ENCODE data around the gene CEP72. TPM values are rescaled to one million over a fixed set of nuclear protein-coding genes. Genes with fewer than 3 reads are reported as not detected.
A peak's percentile ranks its signal among the peaks of the same experiment; 100 is the strongest.
"Not testable (repeated sequence)": the region's sequence is repeated elsewhere in the genome, so short reads cannot be mapped to it uniquely, and the experiment has no call there.

Gene CEP72
- 5.9 TPM for total RNA-seq

DNA sequence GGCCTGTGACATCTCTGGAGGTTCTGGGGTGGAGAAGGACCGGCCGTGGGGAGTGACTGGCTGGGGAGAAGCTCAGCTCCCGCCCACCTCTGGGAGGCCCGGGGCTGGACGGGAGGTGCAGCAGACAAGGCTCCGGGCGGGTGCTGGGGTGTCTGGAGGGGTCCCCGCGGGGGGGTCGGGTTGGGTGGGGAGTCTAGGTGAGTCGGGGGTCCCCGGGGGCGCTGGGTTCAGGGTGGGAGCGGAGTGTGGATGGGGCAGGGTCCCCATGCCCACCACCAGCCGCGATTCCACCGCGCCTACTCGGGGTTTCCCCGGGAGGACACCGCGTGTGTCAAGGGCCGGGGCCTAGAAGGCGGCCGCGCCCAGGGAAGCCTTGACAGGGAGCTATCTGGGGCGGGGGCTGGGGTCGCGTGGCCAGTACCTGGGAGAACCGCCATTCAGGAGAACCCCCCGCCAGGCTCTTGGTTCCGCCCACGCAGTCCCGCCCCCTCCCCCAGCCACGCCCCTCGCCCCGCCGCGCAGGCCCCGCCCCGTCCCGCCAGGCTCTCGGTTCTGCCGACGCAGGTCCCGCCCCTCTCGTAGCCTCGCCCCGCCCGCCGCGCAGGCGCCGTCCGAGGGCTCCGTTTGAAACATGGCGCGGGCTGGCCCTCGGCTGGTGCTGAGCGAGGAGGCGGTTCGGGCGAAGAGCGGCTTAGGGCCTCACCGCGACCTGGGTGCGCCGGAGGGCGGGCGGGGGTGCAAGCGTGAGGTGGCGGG is at the start of gene CEP72:
TSS of gene CEP72 (plus strand) at position 610 of the 756 bp plus-strand sequence. CDS start at position 632, 22 bp downstream.
- peak; percentile 84 to 89 (median 84) for DNase-seq (ENCODE audit: low read depth in 2 of 3, low spot score in 2 of 3)

GRCh38 chr5:565782-566440 is 46.2 kb upstream of the CEP72 start:
- no peak for DNase-seq (ENCODE audit: low read depth in 2 of 3, low spot score in 2 of 3)

- no peak for DNase-seq (ENCODE audit: low read depth in 2 of 3, low spot score in 2 of 3)
Measured at GRCh38 chr5:566636-567309, 45.4 kb upstream of the CEP72 start.

DNA sequence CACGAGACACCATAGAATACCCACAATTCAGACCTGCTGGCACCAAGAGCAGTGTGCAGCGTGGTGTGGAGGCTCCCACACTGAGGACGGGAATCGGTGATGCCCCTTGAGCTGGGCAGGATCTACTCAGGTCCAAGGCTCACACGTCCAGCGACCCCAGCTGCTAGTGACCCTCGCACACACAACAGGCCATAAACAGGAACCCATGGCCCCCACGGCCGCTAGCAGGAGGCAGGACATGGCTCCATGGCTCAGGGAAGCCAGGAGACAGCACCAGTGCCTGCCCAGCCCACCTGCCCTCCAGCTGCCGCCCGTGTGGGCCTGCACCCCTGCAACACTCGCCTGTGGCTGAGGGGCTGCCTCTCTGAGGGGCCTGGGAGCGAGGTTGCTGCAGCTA is 44.5 kb upstream of the CEP72 start:
- no peak for DNase-seq (ENCODE audit: low read depth in 2 of 3, low spot score in 2 of 3)

DNA sequence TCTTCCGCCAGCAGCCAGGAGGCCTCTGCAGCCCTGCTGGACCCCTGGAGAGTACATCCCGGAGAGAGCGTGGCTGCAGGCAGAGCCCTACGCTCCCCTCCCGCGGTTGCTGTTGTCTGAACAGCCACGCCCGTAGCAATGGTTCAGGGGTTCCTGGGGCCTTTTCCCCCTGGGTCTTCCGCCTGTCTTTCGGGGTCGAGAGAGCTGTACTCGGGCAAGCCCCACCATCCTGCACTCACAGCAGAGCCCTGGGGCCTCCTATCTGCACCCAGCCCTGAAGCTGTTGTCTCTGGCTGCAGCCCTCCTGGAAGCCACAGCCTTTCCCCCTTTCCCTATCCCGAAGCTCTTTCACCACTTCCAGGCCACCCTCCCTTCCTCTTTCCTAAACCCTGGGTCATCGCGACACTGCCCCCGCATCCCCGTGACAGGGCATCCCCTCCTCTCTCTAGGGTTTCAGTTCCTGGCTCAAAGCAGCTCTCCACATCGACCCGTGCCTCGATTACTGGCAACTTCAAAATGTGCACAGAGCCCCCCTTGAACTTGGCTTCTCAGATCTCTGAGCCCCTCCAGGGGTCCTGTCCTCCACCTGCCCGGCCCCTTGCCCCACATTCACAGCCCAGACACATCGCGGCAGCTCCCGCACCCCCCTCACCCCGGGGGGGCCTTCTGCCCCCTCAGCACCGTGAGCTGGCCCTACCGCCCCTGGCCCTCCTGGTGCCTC is 43.9 kb upstream of the CEP72 start:
- no peak for DNase-seq (ENCODE audit: low read depth in 2 of 3, low spot score in 2 of 3)

DNA sequence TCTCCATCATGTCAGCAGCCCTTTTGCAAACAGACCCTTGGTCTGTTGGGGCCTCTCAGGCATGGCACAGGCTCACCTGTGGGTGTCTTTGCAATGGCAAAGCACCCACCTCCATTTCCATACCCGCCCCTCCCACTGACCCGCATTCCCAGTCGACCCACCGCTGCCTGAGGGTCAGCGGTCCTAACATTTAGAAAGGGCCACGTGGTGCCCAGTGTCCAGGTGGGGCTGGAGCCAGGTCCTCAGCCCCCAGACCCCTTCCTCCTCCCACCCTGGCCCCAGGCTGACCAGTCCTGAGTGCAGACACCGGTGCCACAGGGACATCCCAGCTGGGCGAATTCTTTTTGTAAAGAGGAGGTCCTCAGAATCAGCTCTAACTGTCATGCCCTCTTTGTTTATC is 43.3 kb upstream of the CEP72 start:
- no peak for DNase-seq (ENCODE audit: low read depth in 2 of 3, low spot score in 2 of 3)

DNA sequence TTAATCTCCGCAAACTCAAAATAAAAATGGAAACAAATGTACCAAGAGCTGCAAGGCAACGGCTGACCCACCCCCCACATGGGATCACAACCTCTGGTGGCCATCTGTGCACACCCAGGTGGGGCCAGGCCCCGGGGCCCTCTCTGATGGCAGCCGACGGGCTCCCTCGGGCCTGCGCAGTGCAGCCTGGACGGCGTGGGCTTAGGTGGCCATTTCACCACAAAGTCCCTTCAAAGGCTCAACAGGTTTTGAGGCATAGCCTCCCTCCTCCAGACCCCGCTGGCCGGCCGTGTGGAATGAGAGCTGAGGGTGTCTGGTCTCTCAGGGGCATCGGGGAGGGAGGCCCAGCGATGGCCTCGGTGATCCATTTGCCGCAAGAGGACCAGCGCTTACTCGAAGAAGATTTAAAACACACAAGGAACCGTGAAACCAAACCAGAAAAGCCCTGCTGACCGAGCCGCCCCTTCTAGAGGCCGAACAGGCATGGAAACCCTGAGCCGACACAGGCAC is 42.7 kb upstream of the CEP72 start:
- no peak for DNase-seq (ENCODE audit: low read depth in 2 of 3, low spot score in 2 of 3)

GRCh38 chr5:569868-570361 is 42.2 kb upstream of the CEP72 start:
- no peak for DNase-seq (ENCODE audit: low read depth in 2 of 3, low spot score in 2 of 3)

- DNase-seq (ENCODE audit: low read depth in 2 of 3, low spot score in 2 of 3) = no peak
Measured at GRCh38 chr5:570446-570845, 41.7 kb upstream of the CEP72 start.

- no peak for DNase-seq (ENCODE audit: low read depth in 2 of 3, low spot score in 2 of 3)
Measured at GRCh38 chr5:570886-571285, 41.3 kb upstream of the CEP72 start.

- DNase-seq (ENCODE audit: low read depth in 2 of 3, low spot score in 2 of 3) = no peak
Measured at GRCh38 chr5:571791-572190, 40.3 kb upstream of the CEP72 start.

DNA sequence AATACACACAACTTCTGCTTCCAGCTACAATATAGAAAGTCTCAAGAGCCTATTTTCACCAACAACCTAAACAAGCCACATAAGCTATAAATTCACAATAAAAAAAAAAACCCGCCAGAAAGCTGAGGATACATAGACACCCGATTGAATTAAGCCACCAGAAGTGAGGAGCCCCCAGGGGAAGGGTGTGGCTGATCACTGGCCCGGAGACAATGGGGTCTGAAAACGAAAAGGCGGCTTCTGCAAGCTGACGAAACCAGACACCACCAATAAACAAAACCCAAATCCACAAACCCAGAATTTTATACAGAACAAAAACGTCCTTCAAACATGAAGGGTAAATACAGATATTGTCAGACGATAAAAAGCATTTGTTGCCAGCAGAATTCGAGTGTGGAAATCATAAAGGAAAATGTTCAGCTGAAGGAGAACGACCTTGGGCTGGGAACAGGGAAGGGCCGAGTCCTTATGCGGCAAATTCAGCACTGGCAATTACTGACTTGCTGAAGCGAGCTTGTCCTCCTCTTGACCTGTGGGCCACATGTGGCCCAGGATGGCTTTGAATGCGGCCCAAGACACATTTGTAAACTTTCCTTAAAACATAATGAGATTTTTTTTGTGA is 39.6 kb upstream of the CEP72 start:
- no peak for DNase-seq (ENCODE audit: low read depth in 2 of 3, low spot score in 2 of 3)

DNA sequence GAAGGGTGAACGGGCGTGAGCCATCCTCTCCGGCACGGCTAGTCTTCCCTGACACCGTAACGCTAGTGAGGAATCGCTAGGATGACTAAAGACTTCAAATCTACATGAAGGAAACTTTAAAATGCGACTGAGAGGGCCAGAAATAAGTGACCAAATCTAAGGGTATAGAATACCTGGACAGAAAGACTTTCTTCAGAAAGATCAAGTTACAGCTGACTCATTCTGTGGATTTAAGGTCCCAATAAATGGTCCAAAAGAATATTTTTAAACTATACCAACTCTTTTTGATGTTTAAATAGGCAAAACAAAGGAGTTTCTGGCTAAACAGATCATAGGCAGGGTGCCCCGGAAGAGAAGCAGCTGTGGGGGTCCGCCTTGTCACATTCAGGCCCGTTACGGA is 38.9 kb upstream of the CEP72 start:
- DNase-seq (ENCODE audit: low read depth in 2 of 3, low spot score in 2 of 3) = no peak

GRCh38 chr5:573976-574375 is 38.2 kb upstream of the CEP72 start:
- DNase-seq (ENCODE audit: low read depth in 2 of 3, low spot score in 2 of 3) = no peak

- DNase-seq (ENCODE audit: low read depth in 2 of 3, low spot score in 2 of 3) = no peak
Measured at GRCh38 chr5:574906-575305, 37.2 kb upstream of the CEP72 start.

GRCh38 chr5:575636-576035 is 36.5 kb upstream of the CEP72 start:
- DNase-seq (ENCODE audit: low read depth in 2 of 3, low spot score in 2 of 3) = no peak

- DNase-seq (ENCODE audit: low read depth in 2 of 3, low spot score in 2 of 3) = not testable (repeated sequence)
Measured at GRCh38 chr5:577214-577613, 34.9 kb upstream of the CEP72 start.

DNA sequence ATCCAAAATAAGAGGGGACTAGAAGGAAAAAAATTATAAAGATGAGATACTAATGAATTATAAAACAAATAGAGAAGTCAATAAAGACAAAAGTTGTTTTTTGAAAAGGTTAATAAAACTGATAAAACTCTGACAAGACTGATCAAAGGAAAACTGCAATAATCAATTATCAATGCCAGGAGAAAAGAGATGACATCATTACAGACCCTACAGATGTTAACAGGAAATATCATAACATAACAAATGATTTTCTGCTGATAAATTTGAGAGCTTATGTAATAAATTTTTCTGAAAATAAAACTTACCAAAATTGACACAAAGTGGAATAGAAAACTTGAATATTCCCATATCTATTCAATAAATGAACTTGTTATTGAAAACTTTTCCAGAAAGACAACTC is 34.3 kb upstream of the CEP72 start:
- no peak for DNase-seq (ENCODE audit: low read depth in 2 of 3, low spot score in 2 of 3)

- DNase-seq (ENCODE audit: low read depth in 2 of 3, low spot score in 2 of 3) = no peak
Measured at GRCh38 chr5:579211-579610, 32.9 kb upstream of the CEP72 start.

DNA sequence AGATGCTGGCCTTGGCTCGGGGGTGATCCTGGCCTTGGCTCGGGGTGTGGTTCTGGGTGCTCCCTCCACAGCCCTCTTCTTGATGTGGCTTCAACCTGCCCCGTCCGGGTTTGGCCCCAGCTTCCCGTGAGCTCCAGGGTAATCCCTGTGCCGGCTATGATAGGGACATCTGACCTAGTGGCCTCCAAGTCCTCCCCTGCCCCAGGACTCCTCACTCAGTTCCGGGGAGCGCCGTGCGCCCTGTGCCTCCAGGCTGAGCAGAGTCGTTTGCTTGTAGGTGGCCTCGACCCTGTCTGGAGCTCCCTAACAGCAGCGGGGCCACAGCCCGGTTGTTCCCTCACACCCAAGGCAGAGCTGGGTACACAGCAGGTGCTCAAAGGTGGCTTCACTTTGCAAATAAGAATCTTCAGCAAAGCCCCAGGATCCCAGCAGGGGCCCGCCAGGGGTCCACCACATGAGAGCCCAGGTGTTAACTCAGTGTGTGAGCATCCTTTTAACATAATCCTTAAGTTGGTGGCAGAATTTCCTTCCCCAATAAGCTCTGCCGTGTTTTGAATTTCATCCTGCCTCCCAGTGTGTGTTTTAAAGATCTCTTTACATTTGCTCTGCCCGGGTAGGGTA is 32.3 kb upstream of the CEP72 start:
- DNase-seq (ENCODE audit: low read depth in 2 of 3, low spot score in 2 of 3) = no peak
